ENCODE results near the gene HECA.
A peak's percentile ranks its signal among the peaks of the same experiment; 100 is the strongest.

The HECA gene

DNA sequence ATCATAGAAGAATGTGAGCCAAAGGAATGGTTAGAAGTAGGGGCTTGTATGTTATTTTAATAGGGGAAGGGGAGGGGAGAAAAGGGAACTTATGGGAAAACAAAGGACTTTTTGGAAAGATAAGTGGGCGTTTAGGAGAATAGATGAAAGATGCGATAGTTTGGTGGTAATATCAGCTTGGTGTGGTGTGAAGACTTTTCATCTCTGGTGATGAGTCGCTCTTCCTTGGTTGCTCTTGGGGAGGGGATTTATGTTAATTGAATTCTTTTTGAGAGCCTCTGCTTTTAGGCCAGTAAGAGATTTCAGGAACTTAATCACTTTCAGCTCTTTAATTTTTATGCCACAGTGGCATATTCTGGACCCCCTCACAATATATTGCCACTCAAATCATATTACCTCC lies 10.8 kb downstream of the HECA start:
- H3K4me3 ChIP-seq (replicated peaks in 1 of 2; ENCODE audit: low read depth in 2 of 2, low read length in 2 of 2), result no peak overlapping the region
- TF ChIP-seq, protein P1, sequence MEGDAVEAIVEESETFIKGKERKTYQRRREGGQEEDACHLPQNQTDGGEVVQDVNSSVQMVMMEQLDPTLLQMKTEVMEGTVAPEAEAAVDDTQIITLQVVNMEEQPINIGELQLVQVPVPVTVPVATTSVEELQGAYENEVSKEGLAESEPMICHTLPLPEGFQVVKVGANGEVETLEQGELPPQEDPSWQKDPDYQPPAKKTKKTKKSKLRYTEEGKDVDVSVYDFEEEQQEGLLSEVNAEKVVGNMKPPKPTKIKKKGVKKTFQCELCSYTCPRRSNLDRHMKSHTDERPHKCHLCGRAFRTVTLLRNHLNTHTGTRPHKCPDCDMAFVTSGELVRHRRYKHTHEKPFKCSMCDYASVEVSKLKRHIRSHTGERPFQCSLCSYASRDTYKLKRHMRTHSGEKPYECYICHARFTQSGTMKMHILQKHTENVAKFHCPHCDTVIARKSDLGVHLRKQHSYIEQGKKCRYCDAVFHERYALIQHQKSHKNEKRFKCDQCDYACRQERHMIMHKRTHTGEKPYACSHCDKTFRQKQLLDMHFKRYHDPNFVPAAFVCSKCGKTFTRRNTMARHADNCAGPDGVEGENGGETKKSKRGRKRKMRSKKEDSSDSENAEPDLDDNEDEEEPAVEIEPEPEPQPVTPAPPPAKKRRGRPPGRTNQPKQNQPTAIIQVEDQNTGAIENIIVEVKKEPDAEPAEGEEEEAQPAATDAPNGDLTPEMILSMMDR (IDR thresholded peaks at IDR 0.05; ENCODE audit: low read depth, low read length), result no peak
- no peak for DNase-seq (ENCODE audit: low read depth in 2 of 2)

DNA sequence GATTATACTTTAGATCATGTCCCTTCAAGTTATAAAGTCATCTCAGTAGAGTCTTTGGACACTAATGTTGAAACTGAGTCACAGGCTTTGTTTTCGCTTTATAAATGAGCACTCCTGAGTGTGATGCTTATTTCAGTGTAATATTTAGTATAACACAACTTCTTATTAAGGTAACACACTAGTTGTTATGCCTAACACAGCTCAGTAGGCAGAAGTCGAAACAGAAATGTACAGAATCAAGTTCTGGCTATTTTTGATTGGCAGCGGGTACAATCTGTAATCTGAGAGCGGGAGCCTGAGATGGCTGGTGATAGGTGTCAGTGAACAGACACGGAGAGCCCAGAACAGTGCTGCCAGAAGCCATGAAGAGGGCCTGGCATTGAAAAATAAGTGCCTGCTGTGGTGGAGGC lies 11.4 kb downstream of the HECA start:
- no peak for DNase-seq (ENCODE audit: low read depth in 2 of 2)
- TF ChIP-seq, protein P1 (IDR thresholded peaks at IDR 0.05; ENCODE audit: low read depth, low read length), result no peak

DNA sequence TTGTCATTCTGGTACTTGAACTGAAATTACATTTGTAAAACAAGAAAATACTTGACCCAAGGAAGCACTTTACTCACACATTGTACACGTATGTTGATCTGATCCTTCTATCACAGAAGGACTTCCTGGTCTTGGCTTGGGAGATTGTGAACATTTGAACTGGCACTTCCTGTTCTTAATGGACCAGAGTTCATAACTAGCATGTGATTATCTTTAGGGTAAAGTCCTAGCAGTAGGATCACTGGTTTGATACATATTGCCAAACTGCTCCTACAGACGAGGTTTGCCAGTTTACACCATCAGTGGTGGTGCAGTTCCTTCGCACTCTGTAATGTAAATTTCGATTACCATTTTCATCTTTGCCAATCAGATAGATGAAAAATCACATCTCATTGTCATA lies 12.7 kb downstream of the HECA start:
- H3K4me3 ChIP-seq (replicated peaks in 1 of 2; ENCODE audit: low read depth in 2 of 2, low read length in 2 of 2), result no peak overlapping the region
- DNase-seq (ENCODE audit: low read depth in 2 of 2), result no peak
- TF ChIP-seq, protein P1 (IDR thresholded peaks at IDR 0.05; ENCODE audit: low read depth, low read length), result no peak

More for the DNA sequence above, 11.4 kb downstream of the HECA start:
- H3K4me3 ChIP-seq (replicated peaks in 1 of 2; ENCODE audit: low read depth in 2 of 2, low read length in 2 of 2), result no peak overlapping the region

DNA sequence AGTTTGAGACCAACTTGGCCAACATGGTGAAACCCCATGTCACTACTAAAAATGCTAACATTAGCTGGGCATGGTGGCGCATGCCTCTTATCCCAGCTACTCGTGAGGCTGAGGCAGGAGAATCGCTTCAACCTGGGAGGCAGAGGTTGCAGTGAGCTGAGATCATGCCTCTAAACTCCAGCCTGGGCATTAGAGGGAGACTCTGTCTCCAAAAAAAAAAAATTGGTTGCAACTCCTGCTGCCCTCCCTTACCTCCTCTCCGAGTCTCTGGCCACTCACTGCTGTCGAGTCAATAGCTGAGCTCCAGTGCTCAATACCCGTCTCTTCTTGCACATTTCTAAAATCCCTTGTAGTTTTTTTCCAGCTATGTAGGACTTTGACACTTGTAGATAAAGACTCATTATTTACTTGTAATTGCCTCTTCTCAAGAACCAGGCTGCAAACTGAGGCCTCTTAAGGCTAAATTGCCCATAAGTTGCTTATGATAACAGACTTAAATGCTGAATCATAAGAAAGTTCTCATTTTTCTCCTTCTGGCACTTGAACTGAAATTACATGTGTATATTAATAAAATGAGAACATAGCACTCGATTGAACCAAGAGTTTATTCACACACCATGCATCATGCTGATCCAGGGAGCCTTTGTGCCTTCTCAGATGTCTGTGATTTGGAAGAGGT lies 13.8 kb downstream of the HECA start:
- TF ChIP-seq, protein P1 (IDR thresholded peaks at IDR 0.05; ENCODE audit: low read depth, low read length), result no peak
- DNase-seq (ENCODE audit: low read depth in 2 of 2), result no peak
- H3K4me3 ChIP-seq (replicated peaks in 1 of 2; ENCODE audit: low read depth in 2 of 2, low read length in 2 of 2), result no peak overlapping the region

DNA sequence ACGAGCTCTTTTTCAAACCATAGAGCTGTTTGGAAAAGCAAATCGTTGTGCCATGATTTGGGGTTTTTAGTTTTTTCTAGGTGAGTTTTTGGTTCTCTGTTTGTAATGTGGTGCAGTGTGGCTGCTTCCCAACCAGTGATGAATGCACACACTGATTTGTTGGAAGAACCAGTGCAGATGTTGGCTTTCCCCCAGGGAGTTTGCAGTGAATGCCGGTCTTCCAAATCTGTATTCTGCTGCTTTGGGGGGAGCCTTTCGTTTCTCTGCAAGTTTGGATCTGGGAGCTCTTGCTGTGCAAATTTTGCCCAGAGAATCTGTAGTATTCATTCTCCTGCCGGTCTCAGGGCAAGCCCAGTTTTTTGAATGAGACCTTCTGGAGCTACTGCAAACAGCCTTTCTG lies 14.5 kb downstream of the HECA start:
- H3K4me3 ChIP-seq (replicated peaks in 1 of 2; ENCODE audit: low read depth in 2 of 2, low read length in 2 of 2), result no peak overlapping the region
- DNase-seq (ENCODE audit: low read depth in 2 of 2), result peak in 1 of 2 donors; percentile 23
- TF ChIP-seq, protein P1 (IDR thresholded peaks at IDR 0.05; ENCODE audit: low read depth, low read length), result no peak

DNA sequence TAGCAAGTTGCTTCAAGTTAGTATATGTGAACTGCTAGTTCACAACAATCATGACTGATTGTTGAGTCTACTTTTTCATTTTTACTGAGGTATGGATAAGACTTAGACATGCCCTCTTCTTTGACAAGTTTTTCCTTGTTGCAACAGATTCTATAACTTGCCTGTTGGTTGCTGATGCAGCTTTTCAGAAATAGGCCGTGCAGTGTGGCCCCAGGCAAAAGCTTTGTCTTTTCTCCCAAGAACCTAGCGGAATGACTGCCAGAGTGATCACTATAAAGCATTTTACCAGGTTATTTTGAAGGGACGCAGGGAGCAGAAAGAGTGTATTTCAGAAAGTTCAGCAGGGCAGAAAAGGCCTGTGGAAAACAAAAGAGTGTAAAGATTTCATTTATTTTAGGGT lies 16.0 kb downstream of the HECA start:
- TF ChIP-seq, protein P1 (IDR thresholded peaks at IDR 0.05; ENCODE audit: low read depth, low read length), result no peak
- no peak for DNase-seq (ENCODE audit: low read depth in 2 of 2)
- no peak overlapping the region for H3K4me3 ChIP-seq (replicated peaks in 1 of 2; ENCODE audit: low read depth in 2 of 2, low read length in 2 of 2)
